Neural progenitor cell (in vitro differentiated cells): ENCODE measurements around the gene CHDH.

Experiments
- EZH2phosphoT487 ChIP-seq: fragments of 200-600 bp; sonication (generic); IDR thresholded peaks from 2 replicates; pipeline ENCODE4 v1.6.1; 2017; ENCODE audit warnings: antibody characterized with exemption
- TF ChIP-seq, protein P1 (sequence below): fragments of 200-600 bp; sonication (generic); IDR thresholded peaks from 2 replicates; pipeline ENCODE4 v1.5.1; 2017; ENCODE audit warnings: antibody characterized with exemption, mild to moderate bottlenecking

DNA sequence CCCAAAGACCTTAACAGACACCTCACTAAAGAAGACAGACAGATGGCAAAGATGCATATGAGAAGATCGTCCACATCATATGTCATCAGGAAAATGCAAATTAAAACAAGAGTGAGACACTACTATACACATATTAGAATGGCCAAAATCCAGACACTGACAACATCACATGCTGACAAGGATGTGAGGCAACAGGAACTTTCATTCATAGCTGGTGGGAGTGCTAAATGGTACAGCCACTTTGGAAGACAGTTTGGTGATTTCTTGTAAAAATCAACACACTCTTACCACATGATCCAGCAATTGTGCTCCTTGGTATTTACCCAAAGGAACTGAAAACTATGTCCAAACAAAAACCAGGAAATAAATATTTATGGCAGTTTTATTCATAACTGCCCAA lies 17.6 kb downstream of the CHDH start:
- TF ChIP-seq, protein P1, sequence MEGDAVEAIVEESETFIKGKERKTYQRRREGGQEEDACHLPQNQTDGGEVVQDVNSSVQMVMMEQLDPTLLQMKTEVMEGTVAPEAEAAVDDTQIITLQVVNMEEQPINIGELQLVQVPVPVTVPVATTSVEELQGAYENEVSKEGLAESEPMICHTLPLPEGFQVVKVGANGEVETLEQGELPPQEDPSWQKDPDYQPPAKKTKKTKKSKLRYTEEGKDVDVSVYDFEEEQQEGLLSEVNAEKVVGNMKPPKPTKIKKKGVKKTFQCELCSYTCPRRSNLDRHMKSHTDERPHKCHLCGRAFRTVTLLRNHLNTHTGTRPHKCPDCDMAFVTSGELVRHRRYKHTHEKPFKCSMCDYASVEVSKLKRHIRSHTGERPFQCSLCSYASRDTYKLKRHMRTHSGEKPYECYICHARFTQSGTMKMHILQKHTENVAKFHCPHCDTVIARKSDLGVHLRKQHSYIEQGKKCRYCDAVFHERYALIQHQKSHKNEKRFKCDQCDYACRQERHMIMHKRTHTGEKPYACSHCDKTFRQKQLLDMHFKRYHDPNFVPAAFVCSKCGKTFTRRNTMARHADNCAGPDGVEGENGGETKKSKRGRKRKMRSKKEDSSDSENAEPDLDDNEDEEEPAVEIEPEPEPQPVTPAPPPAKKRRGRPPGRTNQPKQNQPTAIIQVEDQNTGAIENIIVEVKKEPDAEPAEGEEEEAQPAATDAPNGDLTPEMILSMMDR, result no peak
- no peak for TF ChIP-seq EZH2phosphoT487
